ENCODE data around the gene CECR2.

DNA sequence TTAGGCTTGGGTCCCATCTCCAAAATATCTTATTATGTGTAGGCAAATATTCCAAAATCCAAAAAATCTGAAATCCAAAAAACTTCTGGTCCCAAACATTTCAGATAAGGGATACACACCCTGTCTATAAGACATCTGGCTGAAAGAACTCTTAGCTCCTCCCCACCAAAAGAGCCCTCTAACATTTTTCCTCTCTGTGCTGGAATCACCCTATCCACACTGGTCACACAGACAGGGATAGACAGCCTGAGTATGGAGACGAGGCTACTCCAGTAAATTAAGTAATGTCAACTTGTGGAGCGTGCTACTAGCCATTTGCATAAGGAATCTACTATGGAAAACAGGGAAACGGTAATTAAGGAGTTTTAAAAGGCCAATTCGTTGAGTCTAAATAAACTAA is 234.4 kb downstream of the CECR2 start:
- TF ChIP-seq, protein P1, sequence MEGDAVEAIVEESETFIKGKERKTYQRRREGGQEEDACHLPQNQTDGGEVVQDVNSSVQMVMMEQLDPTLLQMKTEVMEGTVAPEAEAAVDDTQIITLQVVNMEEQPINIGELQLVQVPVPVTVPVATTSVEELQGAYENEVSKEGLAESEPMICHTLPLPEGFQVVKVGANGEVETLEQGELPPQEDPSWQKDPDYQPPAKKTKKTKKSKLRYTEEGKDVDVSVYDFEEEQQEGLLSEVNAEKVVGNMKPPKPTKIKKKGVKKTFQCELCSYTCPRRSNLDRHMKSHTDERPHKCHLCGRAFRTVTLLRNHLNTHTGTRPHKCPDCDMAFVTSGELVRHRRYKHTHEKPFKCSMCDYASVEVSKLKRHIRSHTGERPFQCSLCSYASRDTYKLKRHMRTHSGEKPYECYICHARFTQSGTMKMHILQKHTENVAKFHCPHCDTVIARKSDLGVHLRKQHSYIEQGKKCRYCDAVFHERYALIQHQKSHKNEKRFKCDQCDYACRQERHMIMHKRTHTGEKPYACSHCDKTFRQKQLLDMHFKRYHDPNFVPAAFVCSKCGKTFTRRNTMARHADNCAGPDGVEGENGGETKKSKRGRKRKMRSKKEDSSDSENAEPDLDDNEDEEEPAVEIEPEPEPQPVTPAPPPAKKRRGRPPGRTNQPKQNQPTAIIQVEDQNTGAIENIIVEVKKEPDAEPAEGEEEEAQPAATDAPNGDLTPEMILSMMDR (IDR thresholded peaks at IDR 0.05) = no peak
- TF ChIP-seq EZH2phosphoT487 (IDR thresholded peaks at IDR 0.05) (no peak), EZH2 (IDR thresholded peaks at IDR 0.05) (no peak)

All from neural progenitor cell (in vitro differentiated cells).